Activated CD4-positive, alpha-beta memory T cell treated with anti-CD3 and anti-CD28 coated beads for 36 hours (primary cell): ENCODE measurements around the gene LIAS. TPM values are rescaled to one million over a fixed set of nuclear protein-coding genes. Genes with fewer than 3 reads are reported as not detected.
"Not testable (repeated sequence)": the region's sequence is repeated elsewhere in the genome, so short reads cannot be mapped to it uniquely, and the experiment has no call there.

ENCODE experiments used
- CTCF ChIA-PET: fragments of 350-600 bp; sonication (Branson Sonifier 250); formaldehyde crosslinking; loops from one replicate; lab custom pipeline; 2021; ENCODE audit warnings: antibody characterized with exemption, inconsistent platforms; lab: Charles Lee
- POLR2A ChIA-PET: fragments of 350-600 bp; sonication (Branson Sonifier 250); formaldehyde crosslinking; loops from one replicate; lab custom pipeline; 2021; ENCODE audit warnings: antibody characterized with exemption; lab: Charles Lee
- DNase-seq: peaks from one replicate; pipeline ENCODE4 v3.0.0-alpha.2; 2020
- H3K27ac Mint-ChIP-seq: one replicate; pipeline ENCODE4 v1.8.0; 2021; ENCODE audit warnings: mixed read lengths
- H3K27me3 Mint-ChIP-seq: one replicate; pipeline ENCODE4 v1.8.0; 2021; ENCODE audit warnings: mixed read lengths
- H3K36me3 Mint-ChIP-seq: one replicate; pipeline ENCODE4 v1.8.0; 2021; ENCODE audit warnings: mixed read lengths
- H3K4me1 Mint-ChIP-seq: one replicate; pipeline ENCODE4 v1.8.0; 2021; ENCODE audit warnings: low read depth, mixed read lengths
- H3K4me3 Mint-ChIP-seq: one replicate; pipeline ENCODE4 v1.8.0; 2021; ENCODE audit warnings: mild to moderate bottlenecking, mixed read lengths
- H3K9me3 Mint-ChIP-seq: one replicate; pipeline ENCODE4 v1.8.0; 2021; ENCODE audit warnings: mixed read lengths
- intact Hi-C: fragments of 100-400 bp; cut with micrococcal nuclease; formaldehyde crosslinking; loops from one replicate; pipeline ENCODE4 v1.15.1; 2023
- total RNA-seq, 2 experiments: library from RNA; stranded (reverse); gene quantifications; one replicate each; pipeline ENCODE4 v1.2.3, GENCODE V29; 2021

LIAS gene
- total RNA-seq, 2 experiments from 2014 or later = 23.2 to 23.7 TPM

DNA sequence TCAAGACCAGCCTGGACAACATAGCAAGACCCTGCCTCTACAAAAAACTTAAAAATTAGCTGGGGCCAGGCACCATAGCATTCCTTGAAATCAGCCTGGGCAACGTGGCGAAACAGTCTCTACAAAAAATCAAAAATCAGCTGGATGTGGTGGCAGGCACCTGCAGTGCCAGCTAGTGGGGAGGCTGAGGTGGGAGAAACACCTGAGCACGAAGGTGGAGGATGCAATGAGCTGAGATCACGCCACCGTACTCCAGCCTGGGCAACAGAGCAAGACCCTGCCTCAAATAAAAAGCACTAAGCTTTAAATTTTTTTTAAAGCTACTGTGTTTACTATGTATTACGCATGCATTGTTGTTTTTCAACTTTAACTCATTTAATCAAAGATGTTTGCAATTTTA is 3.4 kb upstream of the LIAS start:
- POLR2A ChIA-PET = interaction anchor here (4.4 kb wide), 1 partner anchor 8 kb away, joined by 17 read pairs; no protein-coding TSS in a partner anchor
- Mint-ChIP-seq H3K9me3 (peaks cover 1% of the 10 kb centered on the region), H3K27ac (peak overlapping the region; percentile 33), H3K27me3 (peaks cover 1% of the 10 kb centered on the region), H3K4me3 (peak overlapping the region; percentile 50), H3K36me3 (peaks cover 78% of the 10 kb centered on the region), H3K4me1 (peaks cover 55% of the 10 kb centered on the region)
- CTCF ChIA-PET = interaction anchor here (1.0 to 4.2 kb wide), 2 partner anchors 14 to 102 kb away, joined by 3 to 27 read pairs; no protein-coding TSS in a partner anchor
- DNase-seq = no peak
- intact Hi-C loops = loop anchor here (5.0 kb wide), 2 partner anchors 568 to 747 kb away; no protein-coding TSS in a partner anchor

DNA sequence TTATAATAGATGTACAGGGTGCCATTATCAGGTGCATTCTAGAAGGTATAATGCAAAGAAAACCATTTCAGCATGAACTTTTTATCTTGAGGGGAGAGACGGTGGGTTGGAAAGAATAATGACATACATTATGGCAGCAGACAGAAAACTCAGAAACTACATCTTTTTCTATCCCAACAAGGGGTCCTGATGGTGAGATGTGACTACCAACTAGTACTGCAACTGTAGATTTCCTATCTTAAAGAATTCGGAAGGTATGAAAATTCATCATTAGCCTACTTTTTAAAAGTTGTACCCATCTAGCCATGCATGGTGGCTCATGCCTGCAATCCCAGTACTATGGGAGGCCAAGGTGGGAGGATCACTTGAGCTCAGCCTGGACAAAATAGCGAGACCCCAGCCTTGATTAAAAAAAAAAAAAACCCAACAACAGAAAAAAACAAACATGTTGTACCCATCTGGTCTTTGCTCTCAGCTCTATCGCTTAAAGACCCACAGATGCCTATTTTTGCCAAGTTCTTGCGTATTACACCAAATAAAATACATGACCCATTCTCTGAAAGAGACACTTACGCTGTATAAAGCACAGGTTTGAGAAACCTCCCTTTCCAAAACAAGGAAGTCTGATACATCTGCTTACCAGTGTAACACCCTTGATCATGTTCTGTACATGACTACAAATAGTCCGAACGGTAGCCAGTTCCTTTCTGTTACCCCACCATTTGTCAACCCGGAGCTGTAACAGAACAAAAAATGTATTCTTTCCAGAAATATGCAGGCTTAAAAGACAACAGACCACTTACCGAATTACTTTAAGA is 1.7 kb upstream of the LIAS start:
- peaks cover 1% of the 10 kb centered on the region for H3K9me3 Mint-ChIP-seq
- H3K27ac Mint-ChIP-seq = peak overlapping the region; percentile 97
- intact Hi-C loops = loop anchor here (5.0 kb wide), 2 partner anchors 570 to 745 kb away; no protein-coding TSS in a partner anchor
- H3K27me3 Mint-ChIP-seq = peaks cover 1% of the 10 kb centered on the region
- ChIA-PET POLR2A (interaction anchor here (0.9 to 4.4 kb wide), 6 partner anchors 10 to 182 kb away, joined by 3 to 17 read pairs (median 6); partner anchors contain the start of genes RFC1 and SMIM14), CTCF (interaction anchor here (4.2 kb wide), 1 partner anchor 12 kb away, joined by 27 read pairs; no protein-coding TSS in a partner anchor)
- peaks cover 72% of the 10 kb centered on the region for H3K36me3 Mint-ChIP-seq
- peak overlapping the region; percentile 93 for H3K4me3 Mint-ChIP-seq
- no peak for DNase-seq
- peaks cover 56% of the 10 kb centered on the region for H3K4me1 Mint-ChIP-seq

DNA sequence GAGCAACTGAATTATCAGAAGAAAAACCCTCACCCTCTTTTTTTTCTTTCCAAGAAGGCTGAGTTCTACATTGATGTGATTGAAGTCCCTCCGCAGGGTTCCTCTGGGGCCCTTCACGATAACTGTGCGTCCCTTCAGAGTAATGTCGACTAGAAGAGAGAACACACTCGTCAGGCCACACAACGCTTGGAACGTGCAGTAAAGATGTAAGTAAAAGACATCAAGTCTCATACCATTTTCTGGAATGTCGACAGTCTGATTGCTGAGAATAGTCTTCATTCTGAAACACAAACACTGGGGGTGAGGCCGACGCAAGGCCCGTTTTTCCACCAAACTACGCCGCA is 723 bp upstream of the LIAS start:
- not testable (repeated sequence) for DNase-seq, H3K9me3 Mint-ChIP-seq, H3K27me3 Mint-ChIP-seq
- Mint-ChIP-seq H3K36me3 (peaks cover 63% of the 10 kb centered on the region), H3K27ac (peak overlapping the region; percentile 97), H3K4me1 (peaks cover 48% of the 10 kb centered on the region), H3K4me3 (peak overlapping the region; percentile 93)
- ChIA-PET POLR2A (interaction anchor here (0.5 to 4.4 kb wide), 9 partner anchors 10 to 240 kb away, joined by 3 to 17 read pairs (median 7); partner anchors contain the start of genes RFC1, SMIM14, UBE2K and UGDH), CTCF (interaction anchor here (1.1 to 4.2 kb wide), 2 partner anchors 11 to 105 kb away, joined by 3 to 27 read pairs; no protein-coding TSS in a partner anchor)
- intact Hi-C loops = loop anchor here (2.0 to 5.0 kb wide), 6 partner anchors 105 to 744 kb away; partner anchors contain the start of genes PDS5A, SMIM14 and UBE2K

DNA sequence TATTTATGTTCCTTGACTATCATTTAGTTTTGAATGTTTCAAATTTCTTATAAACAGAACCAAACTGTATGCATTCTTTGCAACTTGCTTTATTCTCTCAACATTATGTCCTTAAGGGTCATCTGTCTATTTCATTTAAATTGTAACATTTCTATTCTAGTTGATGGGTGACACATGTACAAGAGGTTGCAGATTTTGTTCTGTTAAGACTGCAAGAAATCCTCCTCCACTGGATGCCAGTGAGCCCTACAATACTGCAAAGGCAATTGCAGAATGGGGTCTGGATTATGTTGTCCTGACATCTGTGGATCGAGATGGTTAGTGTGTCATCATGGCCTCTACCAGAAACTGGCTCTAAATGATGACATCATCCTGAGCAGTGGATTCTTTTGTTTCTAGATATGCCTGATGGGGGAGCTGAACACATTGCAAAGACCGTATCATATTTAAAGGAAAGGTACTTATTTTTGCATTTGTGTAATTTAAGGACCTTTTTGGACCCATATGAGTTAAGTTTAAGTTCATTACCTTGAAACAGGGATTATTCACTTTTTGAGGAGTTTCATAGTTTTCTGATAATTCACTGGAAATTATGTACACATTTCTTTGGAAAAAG is 6.1 kb downstream of the LIAS start:
- intact Hi-C loops = loop anchor here (10.0 kb wide), 1 partner anchor 840 kb away; no protein-coding TSS in a partner anchor
- CTCF ChIA-PET = no interaction called here
- Mint-ChIP-seq H3K4me1 (peaks cover 20% of the 10 kb centered on the region), H3K27ac (no peak overlapping the region), H3K9me3 (no peaks in the 10 kb centered on the region), H3K4me3 (no peak overlapping the region), H3K27me3 (no peaks in the 10 kb centered on the region), H3K36me3 (peaks cover 31% of the 10 kb centered on the region)
- no peak for DNase-seq
- POLR2A ChIA-PET = no interaction called here

DNA sequence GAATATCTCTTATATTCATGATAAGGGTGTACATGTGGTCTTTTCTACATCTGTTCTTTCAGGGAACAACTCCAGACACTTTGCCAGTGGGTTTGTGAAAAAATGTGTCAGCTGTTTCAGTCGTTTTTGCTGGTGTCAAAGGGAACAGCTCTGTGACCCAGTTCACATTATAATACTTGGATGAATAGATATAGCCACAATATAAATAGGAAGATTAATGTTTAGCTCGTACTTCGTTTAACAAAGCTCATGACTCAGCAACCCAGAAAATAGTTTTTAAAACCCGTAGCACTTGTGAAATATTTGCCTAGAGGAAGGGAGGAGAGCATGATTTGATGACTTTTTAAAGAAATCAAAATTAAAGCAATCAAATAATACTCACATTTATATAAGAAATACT is 7.9 kb downstream of the LIAS start:
- no peak overlapping the region for H3K4me3 Mint-ChIP-seq
- intact Hi-C loops = loop anchor here (10.0 kb wide), 1 partner anchor 838 kb away; no protein-coding TSS in a partner anchor
- H3K9me3 Mint-ChIP-seq = no peaks in the 10 kb centered on the region
- DNase-seq = no peak
- H3K27me3 Mint-ChIP-seq = no peaks in the 10 kb centered on the region
- peaks cover 9% of the 10 kb centered on the region for H3K4me1 Mint-ChIP-seq
- H3K27ac Mint-ChIP-seq = no peak overlapping the region
- ChIA-PET POLR2A (interaction anchor here (1.0 kb wide), 1 partner anchor 172 kb away, joined by 3 read pairs; the partner anchor contains the start of gene SMIM14), CTCF (interaction anchor here (0.5 kb wide), 1 partner anchor 282 kb away, joined by 3 read pairs; no protein-coding TSS in a partner anchor)
- H3K36me3 Mint-ChIP-seq = peaks cover 29% of the 10 kb centered on the region

DNA sequence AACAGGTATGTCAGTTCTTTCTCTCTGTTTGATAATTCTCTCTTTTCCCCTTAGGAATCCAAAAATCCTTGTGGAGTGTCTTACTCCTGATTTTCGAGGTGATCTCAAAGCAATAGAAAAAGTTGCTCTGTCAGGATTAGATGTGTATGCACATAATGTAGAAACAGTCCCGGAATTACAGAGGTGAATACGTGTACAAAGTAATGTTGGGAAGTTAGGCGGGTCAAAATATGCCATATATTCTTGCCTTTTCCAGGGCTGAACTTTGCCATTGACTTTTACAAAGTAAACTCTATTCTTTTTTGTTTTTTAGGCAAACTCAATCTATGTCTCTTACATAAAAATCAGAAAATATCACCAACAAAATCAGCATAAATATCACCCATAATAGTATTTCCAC is 8.6 kb downstream of the LIAS start:
- intact Hi-C loops = loop anchor here (10.0 kb wide), 1 partner anchor 837 kb away; no protein-coding TSS in a partner anchor
- ChIA-PET CTCF (no interaction called here), POLR2A (no interaction called here)
- peaks cover 33% of the 10 kb centered on the region for H3K36me3 Mint-ChIP-seq
- peaks cover 9% of the 10 kb centered on the region for H3K4me1 Mint-ChIP-seq
- no peak overlapping the region for H3K27ac Mint-ChIP-seq
- H3K4me3 Mint-ChIP-seq = no peak overlapping the region
- DNase-seq = no peak
- H3K9me3 Mint-ChIP-seq = no peaks in the 10 kb centered on the region
- no peaks in the 10 kb centered on the region for H3K27me3 Mint-ChIP-seq

DNA sequence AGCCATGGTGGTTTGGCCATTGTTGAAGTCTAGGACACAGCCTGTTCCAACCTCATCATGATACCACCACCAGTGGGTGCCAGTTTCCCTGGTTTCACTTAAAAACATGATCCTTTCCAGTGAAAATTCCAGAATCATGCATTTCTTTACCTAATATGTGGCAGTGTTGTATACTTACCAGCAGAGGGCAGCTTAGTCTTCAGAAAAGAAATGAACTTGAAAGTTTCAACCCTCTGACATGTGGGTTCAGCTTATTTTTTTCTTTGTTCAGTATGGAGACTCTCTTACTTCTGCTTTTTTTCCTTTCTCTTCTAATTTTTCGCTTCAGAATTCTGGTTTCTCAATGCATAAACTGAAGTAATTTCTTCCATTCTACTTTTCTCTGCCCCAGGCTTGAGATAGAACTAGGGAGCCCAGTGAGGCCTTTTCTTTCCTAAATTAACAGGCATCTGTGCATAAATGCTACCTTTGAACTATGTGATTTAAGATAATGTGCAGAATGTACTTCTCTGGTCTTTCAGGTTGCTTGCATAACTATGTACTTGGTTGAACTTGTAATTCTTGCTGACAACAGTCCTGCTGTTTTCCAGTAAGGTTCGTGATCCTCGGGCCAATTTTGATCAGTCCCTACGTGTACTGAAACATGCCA is 10.7 kb downstream of the LIAS start:
- intact Hi-C loops = loop anchor here (1.0 to 10.0 kb wide), 4 partner anchors 10 to 835 kb away; partner anchors contain the start of gene LIAS
- POLR2A ChIA-PET = interaction anchor here (0.8 to 1.2 kb wide), 2 partner anchors 12 to 19 kb away, joined by 3 read pairs; no protein-coding TSS in a partner anchor
- peaks cover 30% of the 10 kb centered on the region for H3K36me3 Mint-ChIP-seq
- DNase-seq = peak; percentile 12
- H3K27me3 Mint-ChIP-seq = no peaks in the 10 kb centered on the region
- no peaks in the 10 kb centered on the region for H3K9me3 Mint-ChIP-seq
- H3K4me1 Mint-ChIP-seq = peaks cover 9% of the 10 kb centered on the region
- H3K4me3 Mint-ChIP-seq = no peak overlapping the region
- CTCF ChIA-PET = interaction anchor here (0.5 to 2.8 kb wide), 38 partner anchors 9 to 1375 kb away, joined by 3 to 28 read pairs (median 4); partner anchors contain the start of genes LIAS, PDS5A, RFC1 and RPL9
- no peak overlapping the region for H3K27ac Mint-ChIP-seq

DNA sequence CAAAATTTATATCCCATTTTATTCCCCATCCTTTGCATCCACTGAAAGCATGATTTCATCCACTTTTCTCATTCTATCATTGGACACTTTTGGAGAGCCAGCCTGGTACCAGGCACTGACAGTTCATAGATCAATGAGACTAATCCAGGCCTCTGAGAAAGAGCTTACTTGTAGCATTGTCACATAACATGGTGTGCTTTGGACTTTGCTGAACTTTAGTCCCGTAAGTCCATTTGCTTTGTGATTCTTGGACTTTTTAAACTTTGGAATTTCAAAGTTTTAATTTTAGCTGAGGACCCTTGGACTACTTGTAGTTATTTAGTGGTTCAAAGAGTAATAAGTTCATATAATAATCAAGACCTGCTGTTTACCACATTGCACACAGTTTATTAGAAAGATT is 11.5 kb downstream of the LIAS start:
- intact Hi-C loops = no loop called here
- DNase-seq = no peak
- no peak overlapping the region for H3K27ac Mint-ChIP-seq
- H3K36me3 Mint-ChIP-seq = peaks cover 27% of the 10 kb centered on the region
- no peaks in the 10 kb centered on the region for H3K27me3 Mint-ChIP-seq
- peaks cover 9% of the 10 kb centered on the region for H3K4me1 Mint-ChIP-seq
- no peak overlapping the region for H3K4me3 Mint-ChIP-seq
- ChIA-PET CTCF (interaction anchor here (0.7 to 2.8 kb wide), 3 partner anchors 10 to 104 kb away, joined by 3 to 28 read pairs (median 3); partner anchors contain the start of gene RFC1), POLR2A (no interaction called here)
- no peaks in the 10 kb centered on the region for H3K9me3 Mint-ChIP-seq

DNA sequence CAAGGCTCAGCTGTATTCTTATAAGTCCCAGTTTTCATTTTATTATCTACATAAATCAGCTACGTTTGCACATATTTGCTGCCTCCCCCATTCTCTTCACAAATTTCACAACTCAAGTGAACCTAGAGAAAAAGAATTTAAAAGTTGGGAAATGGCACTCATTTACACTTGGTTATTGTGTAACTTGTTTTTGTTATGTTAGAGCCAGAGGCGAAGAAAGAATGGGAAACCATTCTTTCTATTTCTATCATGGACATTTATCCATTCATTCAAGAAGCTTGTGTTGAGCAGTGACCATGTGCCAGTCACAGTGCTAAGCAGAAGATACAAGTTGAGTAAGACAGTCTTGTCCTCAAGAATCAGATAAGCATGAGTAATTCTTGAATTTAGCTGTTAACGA is 13.5 kb downstream of the LIAS start:
- no peak for DNase-seq
- intact Hi-C loops = no loop called here
- Mint-ChIP-seq H3K27me3 (no peaks in the 10 kb centered on the region), H3K4me3 (no peak overlapping the region), H3K9me3 (no peaks in the 10 kb centered on the region), H3K4me1 (peaks cover 9% of the 10 kb centered on the region), H3K27ac (no peak overlapping the region), H3K36me3 (peaks cover 32% of the 10 kb centered on the region)
- CTCF ChIA-PET = no interaction called here
- POLR2A ChIA-PET = no interaction called here

DNA sequence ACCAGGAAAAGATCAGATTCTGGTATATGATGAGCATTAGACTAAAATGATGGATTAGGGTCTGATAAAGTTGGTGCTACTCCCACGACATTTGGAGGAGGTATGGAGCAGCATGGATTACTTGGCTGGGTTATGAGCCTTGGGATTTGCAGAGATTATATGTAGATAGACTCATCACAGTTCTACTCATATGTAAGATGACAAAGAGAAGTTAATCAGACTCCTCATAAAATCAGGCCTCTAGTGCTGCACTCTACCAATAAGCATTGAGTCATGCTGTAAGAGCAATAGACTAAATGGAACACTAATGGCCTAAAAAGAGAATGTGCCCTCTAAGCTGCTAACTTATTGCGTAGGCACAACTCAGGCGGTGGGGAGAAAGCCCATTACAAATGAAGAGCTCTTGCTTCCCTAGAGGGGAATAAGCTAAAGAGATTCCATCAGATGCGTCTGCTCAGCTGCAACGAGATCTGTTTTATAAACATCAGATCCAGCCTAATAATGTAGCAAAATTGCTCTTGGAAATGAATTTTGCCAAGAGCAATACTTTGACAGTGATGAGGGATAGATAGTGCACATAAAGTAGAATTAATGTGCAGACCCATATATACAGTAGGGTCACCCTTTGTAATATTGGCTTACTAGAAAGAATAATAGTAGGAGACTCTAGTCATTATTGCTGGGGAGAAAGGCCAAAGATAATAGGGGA is 17.5 kb downstream of the LIAS start:
- POLR2A ChIA-PET = no interaction called here
- H3K27ac Mint-ChIP-seq = no peak overlapping the region
- no peak overlapping the region for H3K4me3 Mint-ChIP-seq
- no peaks in the 10 kb centered on the region for H3K4me1 Mint-ChIP-seq
- CTCF ChIA-PET = no interaction called here
- H3K27me3 Mint-ChIP-seq = no peaks in the 10 kb centered on the region
- H3K36me3 Mint-ChIP-seq = peaks cover 20% of the 10 kb centered on the region
- no peak for DNase-seq
- H3K9me3 Mint-ChIP-seq = no peaks in the 10 kb centered on the region
- intact Hi-C loops = no loop called here

DNA sequence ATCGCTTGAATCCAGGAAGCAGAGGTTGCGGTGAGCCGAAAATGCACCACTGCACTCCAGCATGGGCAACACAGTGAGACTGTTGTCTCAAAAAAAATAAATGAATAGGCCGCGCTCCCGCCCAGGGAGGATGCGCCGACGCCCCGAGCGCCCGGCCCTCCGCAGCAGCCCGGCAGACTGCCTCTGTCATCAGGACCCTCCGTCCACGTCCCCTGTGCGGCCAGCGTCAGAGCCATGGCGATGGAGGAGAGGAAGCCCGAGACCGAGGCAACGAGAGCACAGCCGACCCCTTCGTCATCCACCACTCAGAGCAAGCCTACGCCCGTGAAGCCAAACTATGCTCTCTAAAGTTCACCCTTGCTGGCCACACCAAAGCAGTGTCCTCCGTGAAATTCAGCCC is 21.4 kb downstream of the LIAS start:
- Mint-ChIP-seq H3K36me3 (peaks cover 10% of the 10 kb centered on the region), H3K27me3 (no peaks in the 10 kb centered on the region), H3K9me3 (no peaks in the 10 kb centered on the region), H3K4me1 (no peaks in the 10 kb centered on the region), H3K27ac (no peak overlapping the region), H3K4me3 (no peak overlapping the region)
- POLR2A ChIA-PET = no interaction called here
- CTCF ChIA-PET = interaction anchor here (1.9 to 3.0 kb wide), 2 partner anchors 11 kb away, joined by 5 to 10 read pairs; no protein-coding TSS in a partner anchor
- DNase-seq = no peak
- intact Hi-C loops = no loop called here
